Stimulated activated CD4-positive, alpha-beta T cell treated with anti-CD3 and anti-CD28 coated beads, Interleukin-15, amount 100 ng/mL, for 48 hours (primary cell): ENCODE measurements around the gene SPATA33.
"Not testable (repeated sequence)": the region's sequence is repeated elsewhere in the genome, so short reads cannot be mapped to it uniquely, and the experiment has no call there.

Source experiments
- DNase-seq, 2 donors: peaks; one replicate each; pipeline ENCODE4 v3.0.0-alpha.2; 2020; ENCODE audit warnings: low read depth in 2 of 2

SPATA33 gene

DNA sequence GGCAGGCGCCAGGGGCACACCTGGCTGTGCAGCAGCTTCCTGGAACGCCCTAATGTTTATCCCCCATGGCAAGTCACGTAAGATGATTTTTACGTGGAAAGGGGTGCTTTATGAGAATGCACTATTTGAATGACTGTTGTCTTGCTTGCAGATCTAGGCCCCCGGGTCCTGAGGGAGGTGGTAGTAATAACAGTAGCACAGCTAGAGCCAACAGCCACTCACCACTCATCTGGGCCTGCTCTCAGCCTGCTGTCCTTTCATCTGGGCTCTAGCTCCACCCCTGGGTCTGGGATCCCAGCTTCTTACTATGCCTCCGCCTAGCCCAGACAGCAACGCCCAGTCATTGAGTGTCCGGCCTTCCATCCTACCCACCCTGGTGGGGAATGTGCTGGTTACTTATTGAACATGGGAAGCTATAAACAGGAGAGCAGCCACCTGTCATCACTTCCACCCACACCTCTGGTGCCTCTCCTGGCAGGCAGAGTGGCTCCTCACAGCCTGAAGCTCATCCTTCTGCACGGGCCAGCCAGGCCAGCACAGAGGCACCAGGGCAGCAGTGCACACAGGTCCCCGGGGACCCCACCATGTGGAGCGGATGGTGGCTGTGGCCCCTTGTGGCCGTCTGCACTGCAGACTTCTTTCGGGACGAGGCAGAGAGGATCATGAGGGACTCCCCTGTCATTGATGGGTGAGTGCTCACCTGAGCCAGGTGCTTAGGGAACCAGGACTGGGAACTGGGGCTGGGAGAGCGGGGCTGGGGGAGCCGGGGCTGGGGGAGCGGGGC lies 27.6 kb upstream of the SPATA33 start:
- no peak for DNase-seq

DNA sequence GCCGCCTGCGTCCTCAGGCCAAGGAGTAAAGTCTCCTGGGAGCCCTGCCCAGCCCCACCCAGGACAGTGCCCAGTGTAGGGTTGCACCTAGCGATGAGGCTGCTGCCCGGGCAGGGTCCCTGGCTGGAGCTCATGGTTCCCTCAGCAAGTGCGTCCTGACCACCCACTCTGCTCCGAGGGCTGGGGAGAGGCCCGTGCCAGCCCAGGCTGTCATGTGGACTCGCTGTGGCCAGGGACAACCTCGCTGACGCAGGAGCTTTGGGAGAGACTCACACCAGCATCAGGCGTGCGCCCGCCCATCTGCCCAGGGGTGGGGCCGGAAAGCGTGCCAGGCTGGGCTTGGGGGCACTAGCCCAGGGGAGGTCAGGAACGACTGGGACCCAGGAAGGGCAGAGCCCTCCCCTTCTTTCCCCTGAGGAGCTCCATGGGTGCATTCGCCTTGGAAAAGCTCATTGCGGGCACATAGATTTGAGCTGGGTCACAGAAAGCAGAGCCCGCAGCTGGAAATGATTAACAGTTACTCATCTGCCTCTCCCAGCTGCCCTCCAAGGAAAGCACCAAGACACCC lies 24.5 kb upstream of the SPATA33 start:
- no peak for DNase-seq

DNA sequence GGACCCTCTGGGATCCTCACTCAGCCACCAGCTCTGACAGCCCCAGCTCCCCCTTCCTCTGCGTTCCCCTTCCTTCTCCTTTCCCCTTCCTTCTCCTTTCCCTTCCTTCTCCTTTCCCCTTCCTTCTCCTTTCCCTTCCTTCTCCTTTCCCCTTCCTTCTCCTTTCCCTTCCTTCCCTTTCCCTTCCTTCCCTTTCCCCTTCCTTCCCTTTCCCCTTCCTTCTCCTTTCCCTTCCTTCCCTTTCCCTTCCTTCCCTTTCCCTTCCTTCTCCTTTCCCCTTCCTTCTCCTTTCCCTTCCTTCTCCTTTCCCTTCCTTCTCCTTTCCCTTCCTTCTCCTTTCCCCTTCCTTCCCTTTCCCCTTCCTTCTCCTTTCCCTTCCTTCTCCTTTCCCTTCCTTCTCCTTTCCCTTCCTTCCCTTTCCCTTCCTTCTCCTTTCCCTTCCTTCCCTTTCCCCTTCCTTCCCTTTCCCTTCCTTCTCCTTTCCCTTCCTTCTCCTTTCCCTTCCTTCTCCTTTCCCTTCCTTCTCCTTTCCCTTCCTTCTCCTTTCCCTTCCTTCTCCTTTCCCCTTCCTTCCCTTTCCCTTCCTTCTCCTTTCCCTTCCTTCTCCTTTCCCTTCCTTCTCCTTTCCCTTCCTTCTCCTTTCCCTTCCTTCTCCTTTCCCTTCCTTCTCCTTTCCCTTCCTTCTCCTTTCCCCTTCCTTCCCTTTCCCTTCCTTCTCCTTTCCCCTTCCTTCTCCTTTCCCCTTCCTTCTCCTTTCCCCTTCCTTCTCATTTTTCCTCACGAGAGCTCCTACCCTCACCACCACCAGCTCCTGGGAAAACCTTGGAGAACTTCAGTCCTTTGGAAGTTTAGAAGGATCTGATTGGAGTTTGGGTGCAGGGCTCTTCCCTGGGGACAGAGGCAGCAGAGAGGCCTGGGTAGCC lies 22.9 kb upstream of the SPATA33 start:
- DNase-seq: not testable (repeated sequence)

DNA sequence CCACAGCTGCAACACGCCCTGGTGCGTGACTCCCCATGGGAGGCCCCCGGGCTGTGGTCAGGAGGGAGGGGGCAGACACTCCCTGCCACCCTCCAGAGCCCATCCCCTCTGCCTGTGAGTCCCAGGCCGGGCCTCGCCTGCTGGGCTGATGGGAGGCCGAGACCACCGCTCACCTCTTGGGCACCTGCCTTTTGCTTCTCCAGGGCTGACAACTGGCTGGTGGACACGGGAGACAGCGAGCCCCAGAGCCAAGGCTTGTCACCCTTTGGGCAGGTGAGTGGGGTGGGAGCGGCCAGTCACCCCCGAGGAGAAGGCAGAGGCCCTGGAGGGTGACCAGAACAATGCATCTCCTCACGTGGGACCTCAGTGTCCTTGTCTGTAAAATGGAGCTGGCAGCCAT lies 21.0 kb upstream of the SPATA33 start:
- DNase-seq: no peak

DNA sequence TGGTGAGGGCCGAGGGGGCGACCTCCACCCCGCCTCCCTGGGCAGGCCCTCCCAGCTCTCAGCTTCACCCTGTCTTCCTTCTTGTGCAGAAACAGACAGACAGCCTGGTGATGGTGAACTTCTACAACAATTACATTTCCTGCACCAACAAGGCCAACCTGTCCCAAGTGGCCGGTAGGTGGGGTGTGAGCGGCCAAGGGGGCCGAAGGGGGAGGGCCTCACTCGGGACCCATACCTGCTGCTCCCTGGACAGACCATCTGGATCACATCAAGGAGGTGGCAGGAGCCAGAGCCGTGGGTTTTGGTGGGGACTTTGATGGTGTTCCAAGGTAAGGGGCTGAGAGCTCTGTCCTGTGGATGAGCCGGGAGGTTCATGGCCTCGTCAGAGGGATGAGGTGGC lies 20.3 kb upstream of the SPATA33 start:
- DNase-seq: no peak

DNA sequence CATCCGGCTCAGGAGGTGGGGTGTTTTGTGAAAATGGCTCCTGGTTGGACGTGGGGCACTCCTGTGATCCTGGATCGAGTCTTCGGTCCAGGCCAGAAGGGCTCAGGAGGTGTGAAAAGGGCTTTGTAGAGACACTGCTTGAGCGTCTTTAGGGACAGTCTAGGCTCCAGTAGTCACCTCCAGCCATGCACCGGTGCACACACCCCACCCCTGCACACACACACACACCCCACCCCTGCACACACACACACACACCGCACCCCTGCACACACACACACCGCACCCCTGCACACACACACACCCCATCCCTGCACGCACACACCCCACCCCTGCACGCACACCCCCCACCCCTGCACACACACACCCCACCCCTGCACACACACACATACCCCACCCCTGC lies 19.2 kb upstream of the SPATA33 start:
- DNase-seq: no peak

DNA sequence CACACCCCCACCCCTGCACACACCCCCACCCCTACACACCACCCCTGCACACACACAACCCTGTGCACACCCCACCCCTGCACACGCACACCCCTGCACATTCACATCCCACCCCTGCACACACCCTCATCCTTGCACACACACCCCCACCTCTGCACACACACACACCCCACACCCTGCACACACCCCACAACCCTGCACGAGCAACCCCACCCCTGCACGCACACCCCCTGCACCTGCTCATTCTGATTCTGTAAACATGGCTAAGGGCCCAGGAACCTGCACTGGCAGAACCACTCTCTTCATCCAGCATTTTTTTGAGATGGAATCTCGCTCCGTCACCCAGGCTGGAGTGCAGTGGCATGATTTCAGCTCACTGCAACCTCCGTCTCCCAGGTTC lies 18.3 kb upstream of the SPATA33 start:
- no peak for DNase-seq

DNA sequence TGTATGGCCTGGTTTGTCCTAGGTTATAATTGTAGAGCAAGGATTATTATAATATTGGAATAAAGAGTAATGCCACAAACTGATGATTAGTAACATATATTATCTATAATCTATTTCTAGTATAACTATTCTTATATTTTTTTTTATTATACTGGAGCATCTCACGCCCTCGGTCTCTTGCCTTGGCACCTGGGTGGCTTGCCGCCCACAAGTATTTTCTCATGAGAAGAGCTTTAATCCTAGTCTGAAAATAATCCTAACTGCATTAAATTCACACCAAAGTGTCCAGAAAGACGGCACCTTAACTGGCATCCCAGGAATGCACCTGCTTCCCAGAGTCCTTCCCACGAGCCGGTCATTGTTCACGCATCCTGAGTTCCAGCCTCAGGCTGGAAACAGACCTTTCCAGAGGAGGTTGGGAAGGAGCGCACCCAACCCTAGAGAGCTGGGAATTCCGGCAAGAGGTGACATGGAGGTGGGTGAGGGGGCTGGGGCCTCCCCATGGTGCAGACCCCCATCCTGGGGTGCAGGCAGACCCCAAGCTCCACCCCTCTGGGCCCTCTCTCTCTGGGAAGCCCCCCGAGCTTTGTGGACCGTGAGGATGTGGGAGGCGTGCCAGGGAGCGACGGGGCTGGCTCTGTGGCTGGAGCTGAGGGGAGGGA lies 16.0 kb upstream of the SPATA33 start:
- no peak for DNase-seq

DNA sequence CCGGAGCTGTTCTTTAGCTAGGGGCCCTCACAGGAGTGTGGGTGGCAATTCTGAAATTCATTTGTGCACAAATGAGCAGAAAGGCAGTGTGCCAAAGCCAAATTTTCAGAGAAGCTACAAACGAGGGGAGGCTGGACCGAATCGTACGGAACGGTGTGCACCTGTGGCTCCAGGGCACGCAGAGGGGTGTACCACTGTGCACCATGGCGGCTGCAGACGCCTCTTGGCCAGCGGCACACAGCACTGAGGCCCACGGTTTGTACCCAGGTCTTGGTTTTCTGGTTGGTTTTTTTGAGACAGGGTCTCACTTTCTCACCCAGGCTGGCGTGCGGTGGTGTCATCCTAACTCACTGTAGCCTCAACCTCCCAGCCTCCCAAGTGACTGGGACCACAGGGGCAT lies 15.1 kb upstream of the SPATA33 start:
- DNase-seq: no peak

DNA sequence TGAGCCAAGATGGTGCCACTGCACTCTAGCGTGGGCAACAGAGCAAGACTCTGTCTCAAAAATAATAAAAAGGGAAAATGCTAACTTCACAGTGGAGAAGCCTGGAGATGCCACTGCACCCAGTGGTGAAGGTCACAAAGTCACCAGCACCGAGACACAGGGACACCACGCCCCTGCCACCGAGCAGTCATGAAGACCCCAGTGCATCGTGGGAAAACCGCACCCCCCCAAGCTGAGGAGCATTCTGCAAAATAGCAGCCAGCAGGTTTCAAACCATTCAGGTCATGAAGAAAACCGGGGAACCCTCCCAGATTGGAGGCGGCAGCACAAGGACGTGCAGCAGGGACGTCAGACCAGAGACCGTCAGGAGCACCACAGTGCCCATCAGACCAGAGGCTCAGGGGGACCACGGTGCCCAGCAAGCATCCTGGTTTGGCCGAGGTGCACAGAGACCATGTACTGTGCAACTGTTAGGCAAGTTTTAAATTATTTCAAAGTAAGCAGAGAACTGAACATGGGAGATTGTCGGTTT lies 13.8 kb upstream of the SPATA33 start:
- DNase-seq: no peak

DNA sequence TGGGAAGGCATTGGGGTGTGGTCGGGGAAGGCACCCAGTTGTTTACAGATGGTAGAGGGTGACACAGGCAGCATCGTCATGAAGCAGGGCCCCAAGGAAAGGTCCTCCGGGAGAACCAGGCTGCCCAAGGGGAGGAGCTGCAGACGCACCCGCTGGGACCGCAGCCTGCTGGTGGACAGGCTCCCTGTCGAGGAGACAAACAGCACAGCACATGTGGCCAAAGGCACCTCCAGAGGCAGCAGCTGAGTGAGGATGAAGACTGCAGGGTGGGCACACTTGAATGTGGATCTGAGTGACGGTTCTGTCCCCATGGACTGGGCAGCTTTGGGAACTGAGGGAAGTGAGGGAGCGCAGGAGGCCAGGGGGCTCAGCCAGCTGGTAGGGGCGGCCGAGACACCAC lies 12.5 kb upstream of the SPATA33 start:
- no peak for DNase-seq

DNA sequence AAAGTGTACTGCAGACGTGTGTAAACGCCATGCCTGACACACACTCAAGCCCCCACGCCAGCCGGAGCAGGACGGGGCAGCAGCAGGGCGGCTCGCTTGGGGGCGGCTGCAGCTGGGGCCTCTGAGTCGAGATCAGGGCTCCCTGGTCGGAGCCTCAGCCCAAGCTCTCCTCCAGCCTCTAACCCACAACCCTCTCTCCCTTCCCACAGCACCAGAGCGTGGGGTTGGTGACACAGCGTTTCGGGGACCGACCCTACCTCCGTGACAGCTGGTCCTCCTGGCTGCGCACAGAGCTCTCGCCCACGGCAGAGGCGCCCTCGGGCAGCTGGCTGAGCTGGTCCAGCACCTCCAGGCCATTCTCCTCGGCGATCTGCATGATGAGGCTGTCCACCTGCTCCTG lies 11.4 kb upstream of the SPATA33 start:
- no peak for DNase-seq

DNA sequence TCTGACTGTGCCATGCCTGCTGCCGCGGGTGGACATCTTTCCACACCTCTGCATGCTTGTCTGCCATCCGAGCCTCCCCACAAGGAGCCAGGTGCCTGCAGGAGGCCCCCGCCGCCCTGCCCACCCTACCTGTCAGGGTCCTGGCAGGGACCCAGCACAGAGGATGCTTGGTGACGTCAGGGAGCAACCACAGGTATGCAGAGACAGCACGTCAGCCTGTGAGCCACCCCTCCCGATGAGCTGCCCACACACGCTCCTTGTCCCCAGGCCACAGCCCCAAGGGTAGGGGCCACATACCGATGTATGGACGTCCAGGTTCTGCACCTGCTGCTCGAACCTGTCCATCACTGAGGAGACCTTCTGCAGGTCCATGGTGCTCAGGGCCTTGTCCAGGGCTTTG lies 10.7 kb upstream of the SPATA33 start:
- no peak for DNase-seq

DNA sequence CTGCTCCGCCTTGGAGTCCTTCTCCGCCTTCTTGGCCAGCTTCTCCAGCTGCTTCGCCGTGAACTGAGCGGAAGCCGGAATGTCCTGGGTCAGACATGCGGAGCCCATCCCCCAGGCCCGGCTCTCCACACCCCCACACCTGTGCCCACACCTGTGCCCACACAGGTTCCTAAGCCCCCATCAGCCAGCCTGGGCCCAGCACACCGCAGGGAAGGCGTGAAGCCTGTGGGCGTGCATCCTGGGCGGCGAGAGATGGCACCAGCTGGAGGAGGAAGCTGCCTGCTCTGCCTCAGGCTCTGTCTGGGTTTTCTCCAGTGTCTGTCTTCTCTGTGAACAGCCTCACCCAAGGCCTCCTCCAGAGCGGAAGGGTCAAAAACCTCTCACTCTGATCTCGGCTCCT lies 6.1 kb upstream of the SPATA33 start:
- DNase-seq: no peak

DNA sequence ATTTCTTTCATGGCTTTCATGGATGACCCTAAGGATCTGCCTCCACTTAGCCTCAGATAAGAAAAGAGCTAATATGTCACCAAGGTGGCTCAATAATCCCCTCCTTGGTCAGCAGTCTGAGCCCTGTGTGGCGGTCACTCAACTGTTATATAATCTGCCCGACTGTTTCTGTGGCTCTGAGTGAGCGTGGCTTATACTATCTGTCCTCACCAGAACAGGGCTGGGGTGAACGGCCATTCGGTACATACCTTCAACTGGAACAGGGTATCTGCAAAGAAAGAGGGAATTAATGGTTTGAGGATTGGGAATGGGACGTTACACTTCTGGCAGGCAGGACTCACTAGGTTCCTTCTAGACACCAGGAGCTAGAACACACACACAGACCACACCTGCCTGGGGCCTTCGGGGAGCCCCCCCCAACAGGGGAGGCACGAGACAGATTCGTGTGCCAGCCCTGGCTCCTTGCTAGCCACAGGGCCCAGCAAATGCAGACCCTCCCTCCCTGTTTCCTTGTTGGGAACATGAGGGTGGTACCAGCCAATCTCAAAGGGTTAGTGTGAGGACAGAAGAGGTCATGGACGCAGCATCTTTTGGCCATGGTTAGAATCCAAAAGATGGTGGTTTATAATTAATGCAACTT lies 3.9 kb upstream of the SPATA33 start:
- DNase-seq: no peak

DNA sequence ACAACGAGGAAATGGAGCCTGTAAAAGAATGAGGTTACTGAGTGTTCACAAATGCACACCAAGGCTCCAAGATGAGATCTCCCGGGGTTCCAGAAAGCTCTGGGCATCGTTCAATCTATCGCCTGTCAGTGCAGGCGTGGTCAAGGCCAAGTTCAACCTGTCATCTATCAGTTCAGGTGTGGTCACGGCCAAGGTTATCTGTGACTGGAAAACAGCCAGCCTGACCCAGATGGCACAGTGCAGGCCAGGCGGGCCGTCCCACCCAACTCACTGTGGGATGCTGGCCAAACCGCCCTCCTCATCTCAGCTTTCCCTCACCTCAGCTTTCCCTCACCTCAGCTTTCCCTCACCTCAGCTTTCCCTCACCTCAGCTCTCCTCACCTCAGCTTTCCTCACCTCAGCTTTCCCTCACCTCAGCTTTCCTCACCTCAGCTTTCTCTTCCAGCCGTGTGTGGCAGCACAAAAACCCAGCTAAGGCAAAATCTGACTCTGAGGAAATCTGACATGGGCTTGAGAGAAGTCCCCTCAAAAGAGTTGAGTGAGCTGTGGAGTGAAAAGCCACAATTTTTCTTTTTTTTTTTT lies 2.5 kb upstream of the SPATA33 start:
- no peak for DNase-seq

DNA sequence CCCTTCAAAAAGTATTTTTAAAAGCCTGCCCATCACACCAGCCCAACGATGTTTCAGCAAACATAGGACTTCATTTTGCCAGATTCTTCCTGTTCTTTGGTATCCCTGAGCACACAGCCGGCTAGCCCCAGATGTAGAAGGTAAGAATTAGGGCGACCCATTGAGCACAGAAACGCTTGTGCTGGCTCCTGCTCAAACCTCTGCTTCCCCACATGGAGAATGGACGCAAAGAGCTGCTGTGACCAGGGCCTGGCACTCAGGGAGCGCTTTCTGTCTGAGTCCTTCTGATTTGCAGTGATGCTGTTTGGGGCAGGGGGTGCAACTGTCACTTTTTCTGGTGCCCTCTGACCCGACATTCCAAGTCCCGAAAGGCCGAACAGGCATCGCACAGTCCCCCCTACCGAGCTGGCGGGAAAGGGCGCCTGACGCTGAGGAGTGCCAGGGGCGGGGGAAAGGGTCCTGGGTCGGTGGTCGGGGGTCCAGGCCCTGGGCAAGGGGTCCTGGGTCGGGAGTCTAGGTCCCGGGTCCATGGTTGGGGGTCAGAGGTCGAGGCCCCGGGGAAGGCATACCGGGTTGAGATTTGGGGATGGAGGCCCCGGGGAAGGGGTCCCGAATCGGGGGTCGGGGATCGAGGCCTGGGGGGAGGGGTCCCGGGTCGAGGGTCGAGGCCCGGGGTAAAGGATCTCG lies 1.1 kb upstream of the SPATA33 start:
- no peak for DNase-seq

DNA sequence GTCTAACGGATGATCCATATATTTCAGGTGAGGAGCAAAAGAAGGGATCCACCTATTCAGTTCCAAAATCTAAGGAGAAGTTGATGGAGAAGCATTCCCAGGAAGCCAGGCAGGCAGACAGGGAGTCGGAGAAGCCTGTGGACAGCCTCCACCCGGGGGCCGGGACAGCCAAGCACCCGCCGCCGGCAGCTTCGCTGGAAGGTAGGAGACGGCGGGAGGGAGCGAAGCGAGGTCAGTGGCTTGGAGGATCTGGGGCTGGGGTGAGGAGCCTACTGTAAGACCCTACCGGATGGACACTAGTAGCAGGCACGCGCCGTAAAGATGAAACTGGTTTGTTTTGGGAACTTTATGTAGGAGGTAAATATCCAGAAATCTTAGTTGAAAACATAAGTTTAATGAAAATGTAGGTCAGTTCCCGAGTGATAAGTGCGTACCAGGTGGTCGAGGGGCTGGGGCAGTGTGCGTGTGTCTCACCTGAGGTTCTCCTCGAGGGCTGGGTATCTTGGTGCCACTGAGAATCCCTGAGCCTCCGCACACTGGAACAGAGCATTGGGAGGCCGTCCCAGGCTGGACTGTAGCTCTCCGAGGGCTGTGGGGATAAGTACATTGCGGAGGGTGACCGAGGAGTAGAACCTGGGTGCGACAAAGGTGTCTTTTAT lies 714 bp downstream of the SPATA33 start:
- DNase-seq: no peak

DNA sequence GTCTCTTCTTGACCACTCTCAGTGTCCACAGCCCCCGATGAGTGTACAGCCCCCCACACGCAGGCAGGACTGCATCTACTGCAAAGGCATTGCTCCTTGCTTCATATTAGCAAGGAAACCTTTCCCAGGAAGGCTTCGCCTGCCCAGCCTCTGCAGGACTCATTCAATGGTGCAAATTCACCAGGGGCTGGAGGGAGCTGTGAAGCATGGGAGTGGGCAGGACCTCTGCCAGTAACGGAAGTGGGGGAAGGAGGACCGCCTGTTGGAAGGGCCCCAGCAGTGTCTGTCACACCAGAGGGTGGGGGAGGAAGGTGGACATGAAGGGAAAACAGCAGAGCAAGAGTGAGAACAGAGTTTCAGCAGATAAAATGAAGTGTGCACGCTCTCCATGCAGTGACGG lies 2.5 kb downstream of the SPATA33 start:
- DNase-seq: no peak

DNA sequence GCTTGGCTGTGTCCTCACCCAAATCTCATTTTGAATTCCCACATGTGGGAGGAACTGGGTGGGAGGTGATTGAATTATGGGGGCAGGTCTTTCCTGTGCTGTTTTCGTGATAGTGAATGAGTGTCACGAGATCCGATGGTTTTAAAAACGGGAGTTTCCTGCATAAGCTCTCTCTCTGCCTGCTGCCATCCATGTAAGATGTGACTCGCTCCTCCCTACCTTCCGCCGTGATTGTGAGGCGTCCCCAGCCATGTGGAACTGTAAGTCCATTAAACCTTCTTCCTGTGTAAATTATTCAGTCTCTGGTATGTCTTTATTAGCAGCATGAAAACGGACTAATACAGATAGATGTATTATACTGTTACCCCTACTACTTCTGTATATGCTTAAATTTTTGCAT lies 3.6 kb downstream of the SPATA33 start:
- DNase-seq: no peak
